ENCODE measurements around the gene P3H4.

P3H4 gene

DNA sequence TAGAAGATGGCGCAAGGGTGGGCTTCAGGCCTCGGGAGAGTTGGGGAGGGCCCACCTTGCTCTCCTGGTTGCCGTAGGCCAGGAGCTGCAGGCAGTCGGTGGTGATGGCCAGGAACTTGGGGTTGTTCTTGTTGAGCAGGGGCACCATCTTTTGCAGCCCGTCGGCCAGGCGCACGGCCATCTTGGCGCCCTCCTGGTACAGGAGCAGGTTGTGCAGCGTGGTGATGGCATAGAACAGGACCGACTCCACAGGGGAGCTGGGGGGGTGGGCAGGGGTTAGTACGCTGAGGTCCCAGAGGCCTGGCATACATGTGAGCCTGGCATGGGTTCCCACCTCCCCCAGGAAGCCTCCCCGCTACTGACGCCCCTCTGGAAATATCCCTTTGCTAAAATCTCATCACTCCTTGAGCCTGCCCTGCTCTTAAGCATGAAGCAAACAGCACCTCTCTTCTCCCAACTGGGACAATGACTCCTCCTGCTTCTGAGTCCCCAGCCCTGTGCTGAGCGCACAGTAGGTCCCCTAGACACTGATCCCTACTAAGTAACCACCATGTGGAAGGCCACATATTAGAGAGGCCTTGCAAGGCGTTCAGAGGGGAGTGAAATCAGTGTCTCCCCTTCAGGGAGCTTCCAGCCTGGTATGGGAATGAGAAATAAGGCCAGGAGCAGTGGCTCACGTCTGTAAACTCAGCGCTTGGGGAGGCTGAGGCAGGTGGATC lies 44.3 kb downstream of the P3H4 start:
- TF ChIP-seq, protein P1, sequence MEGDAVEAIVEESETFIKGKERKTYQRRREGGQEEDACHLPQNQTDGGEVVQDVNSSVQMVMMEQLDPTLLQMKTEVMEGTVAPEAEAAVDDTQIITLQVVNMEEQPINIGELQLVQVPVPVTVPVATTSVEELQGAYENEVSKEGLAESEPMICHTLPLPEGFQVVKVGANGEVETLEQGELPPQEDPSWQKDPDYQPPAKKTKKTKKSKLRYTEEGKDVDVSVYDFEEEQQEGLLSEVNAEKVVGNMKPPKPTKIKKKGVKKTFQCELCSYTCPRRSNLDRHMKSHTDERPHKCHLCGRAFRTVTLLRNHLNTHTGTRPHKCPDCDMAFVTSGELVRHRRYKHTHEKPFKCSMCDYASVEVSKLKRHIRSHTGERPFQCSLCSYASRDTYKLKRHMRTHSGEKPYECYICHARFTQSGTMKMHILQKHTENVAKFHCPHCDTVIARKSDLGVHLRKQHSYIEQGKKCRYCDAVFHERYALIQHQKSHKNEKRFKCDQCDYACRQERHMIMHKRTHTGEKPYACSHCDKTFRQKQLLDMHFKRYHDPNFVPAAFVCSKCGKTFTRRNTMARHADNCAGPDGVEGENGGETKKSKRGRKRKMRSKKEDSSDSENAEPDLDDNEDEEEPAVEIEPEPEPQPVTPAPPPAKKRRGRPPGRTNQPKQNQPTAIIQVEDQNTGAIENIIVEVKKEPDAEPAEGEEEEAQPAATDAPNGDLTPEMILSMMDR (IDR thresholded peaks at IDR 0.05; ENCODE audit: borderline replicate concordance, control extremely low read depth, extremely low read depth, insufficient read depth, missing control alignments) = no peak
- no peak for DNase-seq (ENCODE audit: low spot score)
- in situ Hi-C loops (cut with MboI; ENCODE audit: low sequenced_read_pairs, unreplicated experiment) = no loop called here

DNA sequence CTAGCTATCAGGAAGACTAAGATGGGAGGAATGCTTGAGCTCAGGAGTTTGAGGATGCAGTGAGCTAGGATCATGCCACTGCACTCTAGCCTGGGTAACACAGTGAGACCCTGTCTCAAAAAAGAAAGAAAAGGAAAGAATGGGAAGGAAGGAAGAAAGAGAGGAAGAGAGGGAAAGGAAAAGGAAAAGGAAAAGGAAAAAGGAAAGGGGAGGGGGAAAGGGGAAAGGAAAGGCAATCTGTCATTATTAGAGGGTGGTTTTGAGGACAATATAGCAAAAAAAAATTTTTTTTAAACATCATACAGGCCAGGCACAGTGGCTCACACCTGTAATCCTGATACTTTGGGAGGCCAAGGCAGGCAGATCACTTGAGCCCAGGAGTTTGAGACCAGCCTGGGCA lies 45.6 kb downstream of the P3H4 start:
- in situ Hi-C loops (cut with MboI; ENCODE audit: low sequenced_read_pairs, unreplicated experiment) = no loop called here
- TF ChIP-seq, protein P1 (IDR thresholded peaks at IDR 0.05; ENCODE audit: borderline replicate concordance, control extremely low read depth, extremely low read depth, insufficient read depth, missing control alignments) = no peak
- DNase-seq (ENCODE audit: low spot score) = no peak

DNA sequence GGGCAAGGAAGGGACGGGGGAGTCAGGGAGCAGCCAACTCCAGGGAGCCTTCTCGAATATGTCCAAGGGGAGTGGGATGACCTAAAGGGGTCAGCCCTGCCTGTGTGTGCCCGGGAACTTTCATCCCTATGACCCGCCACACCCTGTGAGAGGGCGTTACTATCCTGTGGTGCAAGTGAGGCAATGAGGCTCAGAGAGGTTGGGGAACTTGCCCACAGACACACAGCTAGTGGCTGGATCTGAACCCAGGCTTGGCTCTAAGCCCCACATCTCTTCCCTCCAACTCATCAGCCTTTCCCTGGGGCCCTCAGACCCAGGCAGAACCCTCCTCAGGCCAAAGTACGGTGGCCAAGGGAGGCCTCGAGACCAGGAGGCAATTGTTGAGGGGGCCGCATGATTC lies 48.4 kb downstream of the P3H4 start:
- in situ Hi-C loops (cut with MboI; ENCODE audit: low sequenced_read_pairs, unreplicated experiment) = no loop called here
- DNase-seq (ENCODE audit: low spot score) = no peak
- TF ChIP-seq, protein P1 (IDR thresholded peaks at IDR 0.05; ENCODE audit: borderline replicate concordance, control extremely low read depth, extremely low read depth, insufficient read depth, missing control alignments) = no peak

DNA sequence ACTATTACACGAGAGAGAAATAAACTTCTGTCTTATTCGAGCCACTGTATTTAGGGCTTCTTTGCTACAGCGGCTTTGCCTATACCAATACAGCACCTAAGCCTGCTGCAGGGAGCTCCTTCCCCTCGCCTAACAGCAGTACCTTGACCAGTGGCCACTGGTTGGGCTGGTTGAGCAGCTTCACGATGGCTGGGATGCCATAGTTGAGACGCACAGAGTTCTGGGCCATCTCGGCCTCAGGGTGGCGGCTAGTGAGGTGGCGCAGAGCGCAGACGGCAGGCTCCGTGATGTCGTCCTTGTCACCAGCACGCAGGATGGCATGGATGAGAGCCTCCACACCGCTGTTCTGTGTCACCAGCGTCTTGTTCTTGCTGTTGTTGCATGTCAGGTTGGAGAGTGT lies 48.9 kb downstream of the P3H4 start:
- DNase-seq (ENCODE audit: low spot score) = no peak
- TF ChIP-seq, protein P1 (IDR thresholded peaks at IDR 0.05; ENCODE audit: borderline replicate concordance, control extremely low read depth, extremely low read depth, insufficient read depth, missing control alignments) = no peak
- in situ Hi-C loops (cut with MboI; ENCODE audit: low sequenced_read_pairs, unreplicated experiment) = no loop called here

DNA sequence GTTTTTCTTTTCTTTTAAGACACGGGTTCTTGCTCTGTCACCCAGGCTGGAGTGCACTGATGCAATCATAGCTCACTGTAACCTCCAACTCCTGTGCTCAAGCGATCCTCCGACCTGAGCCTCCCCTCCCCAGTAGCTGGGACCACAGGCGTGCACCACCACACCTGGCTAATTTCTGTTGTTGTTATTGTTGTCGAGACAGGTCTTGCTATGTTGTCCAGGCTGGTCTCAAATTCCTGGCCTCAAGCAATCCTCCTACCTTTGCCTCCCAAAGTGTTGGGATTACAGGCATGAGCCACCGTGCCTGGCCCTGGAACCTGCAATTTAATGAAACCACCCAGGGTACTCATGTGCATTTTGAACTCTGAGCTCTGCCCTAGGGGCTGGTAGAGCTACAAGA lies 49.4 kb downstream of the P3H4 start:
- TF ChIP-seq, protein P1 (IDR thresholded peaks at IDR 0.05; ENCODE audit: borderline replicate concordance, control extremely low read depth, extremely low read depth, insufficient read depth, missing control alignments) = no peak
- no peak for DNase-seq (ENCODE audit: low spot score)
- in situ Hi-C loops (cut with MboI; ENCODE audit: low sequenced_read_pairs, unreplicated experiment) = no loop called here

DNA sequence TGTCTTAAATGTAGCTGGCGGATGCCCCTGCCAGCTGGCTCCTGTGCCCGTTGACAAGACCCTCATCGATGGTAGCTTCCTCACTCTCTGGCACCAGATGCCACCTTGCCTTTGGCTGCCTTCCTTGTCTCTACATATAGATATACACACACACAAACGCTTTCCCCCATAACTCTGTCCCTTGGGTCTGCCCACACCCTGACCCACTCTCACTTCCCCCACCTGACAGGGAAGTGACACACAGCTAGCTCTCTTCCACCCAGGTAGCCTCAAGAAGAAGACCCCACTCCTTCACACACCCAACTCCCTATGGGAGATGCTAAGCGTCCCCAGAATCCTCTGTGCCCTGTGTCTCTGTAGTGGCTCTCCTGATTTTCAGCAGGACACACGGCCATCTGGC lies 50.9 kb downstream of the P3H4 start:
- no peak for DNase-seq (ENCODE audit: low spot score)
- TF ChIP-seq, protein P1 (IDR thresholded peaks at IDR 0.05; ENCODE audit: borderline replicate concordance, control extremely low read depth, extremely low read depth, insufficient read depth, missing control alignments) = no peak
- in situ Hi-C loops (cut with MboI; ENCODE audit: low sequenced_read_pairs, unreplicated experiment) = no loop called here

Data from GM13976 (cell line).